ENCODE results near the gene RHBDL1. TPM values are rescaled to one million over a fixed set of nuclear protein-coding genes. Genes with fewer than 3 reads are reported as not detected.

The RHBDL1 gene
- total RNA-seq, 1 experiment from 2014 or later: 2.9 TPM

GRCh38 chr16:662597-662996 lies 12.9 kb upstream of the RHBDL1 start:
- H3K4me1 ChIP-seq: no peaks in the 10 kb centered on the region
- BruUV-seq (replicated peaks): no TSS peak
- no peak overlapping the region for H3K27ac Mint-ChIP-seq (ENCODE audit: unreplicated experiment)
- no peaks in the 10 kb centered on the region; the same call in 1 of the 2 replicates for H3K36me3 ChIP-seq (ENCODE audit: control insufficient read depth, insufficient read depth, low read length)
- H3K9me3 Mint-ChIP-seq (ENCODE audit: unreplicated experiment): no peaks in the 10 kb centered on the region
- no peak overlapping the region for H3K4me3 ChIP-seq (ENCODE audit: low read depth, low read length)
- no peaks in the 10 kb centered on the region for H3K9me3 ChIP-seq
- no peak for TF ChIP-seq CTCF (IDR thresholded peaks at IDR 0.05; ENCODE audit: insufficient read depth in 1 of 2, low read depth in 1 of 2, low read length in 1 of 2, severe bottlenecking in 1 of 2, unreplicated experiment in 1 of 2)
- H3K36me3 Mint-ChIP-seq (ENCODE audit: insufficient read depth, unreplicated experiment): no peaks in the 10 kb centered on the region
- no peaks in the 10 kb centered on the region for H3K27me3 Mint-ChIP-seq (ENCODE audit: insufficient read depth, unreplicated experiment)
- POLR2A ChIA-PET: interaction anchor here (0.5 kb wide), 1 partner anchor 311 kb away, joined by 3 read pairs; no protein-coding TSS in a partner anchor
- intact Hi-C loops (cut with micrococcal nuclease; ENCODE audit: unreplicated experiment): no loop called here
- no peaks in the 10 kb centered on the region for H3K27me3 ChIP-seq (replicated peaks; ENCODE audit: control insufficient read depth, insufficient read depth, low read length)
- DNase-seq: no peak
- no peak overlapping the region for H3K4me3 Mint-ChIP-seq (ENCODE audit: unreplicated experiment)
- CTCF ChIA-PET: no interaction called here
- H3K4me1 Mint-ChIP-seq (ENCODE audit: low read depth, unreplicated experiment): no peaks in the 10 kb centered on the region

GRCh38 chr16:666572-666971 lies 8.9 kb upstream of the RHBDL1 start:
- ChIA-PET CTCF (interaction anchor here (0.7 kb wide), 1 partner anchor 12 kb away, joined by 4 read pairs; no protein-coding TSS in a partner anchor), POLR2A (no interaction called here)
- Mint-ChIP-seq H3K36me3 (ENCODE audit: insufficient read depth, unreplicated experiment) (no peaks in the 10 kb centered on the region), H3K4me3 (ENCODE audit: unreplicated experiment) (no peak overlapping the region), H3K9me3 (ENCODE audit: unreplicated experiment) (no peaks in the 10 kb centered on the region), H3K27me3 (ENCODE audit: insufficient read depth, unreplicated experiment) (no peaks in the 10 kb centered on the region), H3K4me1 (ENCODE audit: low read depth, unreplicated experiment) (no peaks in the 10 kb centered on the region), H3K27ac (ENCODE audit: unreplicated experiment) (no peak overlapping the region)
- Histone ChIP-seq H3K4me3 (ENCODE audit: low read depth, low read length) (no peak overlapping the region), H3K4me1 (no peaks in the 10 kb centered on the region; the same call in 1 of the 2 replicates), H3K27me3 (replicated peaks; ENCODE audit: control insufficient read depth, insufficient read depth, low read length) (no peaks in the 10 kb centered on the region), H3K9me3 (no peaks in the 10 kb centered on the region), H3K36me3 (ENCODE audit: control insufficient read depth, insufficient read depth, low read length) (peaks cover 3% of the 10 kb centered on the region)
- intact Hi-C loops (cut with micrococcal nuclease; ENCODE audit: unreplicated experiment): no loop called here
- TF ChIP-seq CTCF (IDR thresholded peaks at IDR 0.05; ENCODE audit: insufficient read depth in 1 of 2, low read depth in 1 of 2, low read length in 1 of 2, severe bottlenecking in 1 of 2, unreplicated experiment in 1 of 2): no peak
- no TSS peak for BruUV-seq (replicated peaks)
- DNase-seq: no peak

- ChIA-PET POLR2A (no interaction called here), CTCF (interaction anchor here (1.0 kb wide), 1 partner anchor 23 kb away, joined by 3 read pairs; no protein-coding TSS in a partner anchor)
- Mint-ChIP-seq H3K27me3 (ENCODE audit: insufficient read depth, unreplicated experiment) (no peaks in the 10 kb centered on the region), H3K4me1 (ENCODE audit: low read depth, unreplicated experiment) (no peaks in the 10 kb centered on the region), H3K36me3 (ENCODE audit: insufficient read depth, unreplicated experiment) (no peaks in the 10 kb centered on the region), H3K27ac (ENCODE audit: unreplicated experiment) (no peak overlapping the region), H3K4me3 (ENCODE audit: unreplicated experiment) (peak overlapping the region; percentile 73), H3K9me3 (ENCODE audit: unreplicated experiment) (no peaks in the 10 kb centered on the region)
- no peak for TF ChIP-seq CTCF (IDR thresholded peaks at IDR 0.05; ENCODE audit: insufficient read depth in 1 of 2, low read depth in 1 of 2, low read length in 1 of 2, severe bottlenecking in 1 of 2, unreplicated experiment in 1 of 2)
- no peak for DNase-seq
- H3K27me3 ChIP-seq (replicated peaks; ENCODE audit: control insufficient read depth, insufficient read depth, low read length): no peaks in the 10 kb centered on the region
- H3K36me3 ChIP-seq (ENCODE audit: control insufficient read depth, insufficient read depth, low read length): peaks cover 3% of the 10 kb centered on the region
- BruUV-seq (replicated peaks): no TSS peak
- no peak overlapping the region for H3K4me3 ChIP-seq (ENCODE audit: low read depth, low read length)
- H3K9me3 ChIP-seq: no peaks in the 10 kb centered on the region
- no peaks in the 10 kb centered on the region; the same call in 1 of the 2 replicates for H3K4me1 ChIP-seq
- intact Hi-C loops (cut with micrococcal nuclease; ENCODE audit: unreplicated experiment): no loop called here
These were observed 8.2 kb upstream of the RHBDL1 start for GRCh38 chr16:667113-667779.

Measured in Caco-2 (cell line).